Fibroblast of skin of right biceps (primary cell): ENCODE results near the gene SYPL1.

Experiments used
- DNase-seq: peaks from one replicate; pipeline ENCODE4 v3.0.0-alpha.2; 2013

Gene SYPL1

DNA sequence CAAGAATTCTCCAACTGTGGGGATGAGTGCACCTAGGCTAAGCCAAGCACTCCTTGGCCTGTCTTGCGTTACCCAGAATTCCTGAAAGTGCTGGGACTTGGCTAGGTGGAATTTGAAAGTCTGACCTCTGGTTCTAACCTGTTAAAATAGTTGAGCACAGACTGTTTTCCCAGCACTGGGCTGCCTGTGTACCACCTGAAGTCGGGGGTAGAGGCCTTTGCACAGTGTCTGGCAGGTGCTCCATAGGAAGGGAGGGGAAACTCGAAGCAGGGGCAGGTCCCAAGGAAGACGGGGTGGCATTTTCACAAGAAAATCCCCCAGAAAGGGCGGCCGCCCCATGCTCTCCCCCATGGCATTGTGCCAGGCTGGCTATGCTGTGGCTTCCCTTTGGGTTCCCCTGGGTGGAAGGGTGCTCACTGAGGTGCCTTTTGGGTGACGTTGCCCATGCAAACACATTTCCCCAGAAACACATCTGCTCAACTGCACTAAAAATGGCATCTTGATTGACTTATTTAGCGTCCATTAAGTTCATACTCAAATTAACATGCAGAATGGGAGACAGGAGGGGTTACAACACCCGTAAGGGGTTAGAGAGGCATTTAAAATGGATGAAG is 62.9 kb downstream of the SYPL1 start:
- no peak for DNase-seq

DNA sequence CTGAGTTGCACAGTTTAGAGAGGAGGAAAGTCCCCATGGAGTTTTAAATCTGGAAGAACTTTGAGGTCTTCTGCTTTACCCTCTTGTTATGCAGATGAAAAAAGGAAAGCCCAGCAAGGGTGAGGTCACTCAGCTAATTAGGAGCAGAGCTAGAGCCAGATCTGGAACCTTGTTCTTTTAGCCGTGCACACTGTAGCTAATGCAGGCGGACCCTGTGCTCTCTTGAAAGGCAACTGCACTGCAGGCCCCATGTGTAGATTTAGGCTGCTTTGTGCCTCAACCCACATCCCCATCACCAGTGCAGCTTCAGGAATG is 63.4 kb downstream of the SYPL1 start:
- no peak for DNase-seq

DNA sequence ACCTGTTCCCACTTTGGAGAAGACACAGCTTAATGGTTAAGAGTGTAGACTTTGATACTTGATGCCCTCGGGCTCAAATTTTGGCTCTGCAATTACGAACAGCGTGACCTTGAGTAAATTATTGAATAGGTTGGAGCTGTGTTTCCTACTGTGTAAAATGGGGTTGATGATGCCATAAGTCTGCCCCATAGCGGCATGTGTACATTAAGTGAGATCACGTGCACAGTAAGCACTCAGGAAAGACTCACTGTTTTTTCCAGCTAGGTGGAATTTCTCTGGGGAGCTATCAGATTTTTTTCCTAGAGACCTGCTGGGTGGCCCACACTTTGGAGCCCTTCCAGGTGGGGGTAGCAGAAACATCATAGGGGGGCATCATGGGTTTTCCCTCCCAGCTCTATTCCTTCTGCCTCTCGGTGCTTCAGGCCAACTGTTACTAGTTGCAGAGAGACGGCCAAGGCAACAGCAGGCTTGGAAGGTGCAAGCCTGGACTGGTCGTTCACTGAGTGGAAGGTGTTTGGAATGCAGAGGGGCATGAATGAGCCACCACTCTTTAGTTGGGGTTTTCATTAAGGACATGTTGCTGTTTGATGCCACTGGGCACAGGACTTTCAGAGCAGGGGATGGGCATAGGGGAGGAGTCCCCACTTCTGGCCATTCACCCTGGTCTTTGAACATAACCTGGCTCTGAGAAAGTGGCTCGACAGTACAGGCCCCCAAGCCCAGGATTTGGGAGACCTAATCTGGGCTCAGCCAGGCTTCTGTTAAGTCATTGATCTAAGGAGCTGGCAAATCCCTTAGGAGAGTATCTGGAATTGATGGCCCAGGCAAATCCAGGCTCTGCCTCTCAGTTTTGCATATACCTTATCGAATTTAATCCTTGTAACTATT is 64.0 kb downstream of the SYPL1 start:
- no peak for DNase-seq

DNA sequence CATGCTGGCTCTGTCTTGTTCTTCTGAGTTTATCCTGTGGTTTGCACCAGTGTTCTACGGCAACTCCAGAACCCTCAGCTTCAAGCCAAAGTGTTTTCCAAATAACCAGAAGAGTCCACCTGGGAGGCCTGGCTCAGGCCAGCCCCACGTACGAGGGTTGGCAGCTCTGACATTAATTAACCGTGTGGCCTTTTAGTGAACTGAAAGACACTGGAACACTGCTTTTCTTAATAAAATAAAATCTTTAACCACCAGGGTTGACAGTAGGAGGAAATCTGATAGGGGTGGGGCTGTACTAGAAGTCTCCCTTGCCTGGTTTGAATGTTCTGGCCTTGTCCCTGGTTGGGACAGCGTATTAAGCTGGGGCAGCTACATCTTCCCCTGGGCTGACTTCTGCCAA is 64.9 kb downstream of the SYPL1 start:
- no peak for DNase-seq

DNA sequence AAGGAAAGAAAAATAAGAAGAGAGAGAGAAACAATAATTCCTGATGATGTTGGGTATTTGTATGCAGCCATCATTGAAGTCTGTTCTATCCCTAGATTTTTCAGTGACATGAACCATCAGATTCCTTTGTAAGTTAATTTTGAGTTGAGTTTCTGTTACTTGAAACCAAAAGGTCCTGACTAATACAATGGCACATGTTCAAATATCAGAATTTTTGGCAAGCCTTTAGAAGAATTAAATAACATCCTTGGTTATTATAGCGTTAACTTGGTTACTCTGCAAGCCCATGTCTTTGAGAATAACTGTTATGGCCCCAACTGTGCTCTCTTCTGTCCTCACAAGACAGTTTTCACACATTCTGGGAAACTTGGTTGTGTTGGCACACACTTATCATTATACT is 66.5 kb downstream of the SYPL1 start:
- DNase-seq = peak; percentile 69

DNA sequence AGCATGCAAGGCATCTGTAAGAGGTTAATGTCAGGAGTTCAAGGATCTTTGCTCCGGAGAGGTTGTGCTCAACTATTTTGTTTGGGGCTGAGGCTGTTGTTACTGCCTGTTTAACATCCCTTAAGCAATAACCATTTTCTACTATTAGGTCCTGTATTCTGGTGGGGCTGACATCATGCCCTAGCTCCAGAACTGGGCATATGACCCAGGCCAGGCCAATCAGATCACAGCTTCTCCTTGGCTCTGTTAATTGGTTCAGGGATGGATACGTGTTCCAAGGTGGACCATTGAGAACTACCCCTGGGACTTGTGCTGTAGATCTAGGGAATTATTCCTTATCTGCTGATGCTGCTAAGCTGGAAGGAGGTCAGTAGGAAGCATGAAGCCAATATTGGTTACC is 67.0 kb downstream of the SYPL1 start:
- no peak for DNase-seq

DNA sequence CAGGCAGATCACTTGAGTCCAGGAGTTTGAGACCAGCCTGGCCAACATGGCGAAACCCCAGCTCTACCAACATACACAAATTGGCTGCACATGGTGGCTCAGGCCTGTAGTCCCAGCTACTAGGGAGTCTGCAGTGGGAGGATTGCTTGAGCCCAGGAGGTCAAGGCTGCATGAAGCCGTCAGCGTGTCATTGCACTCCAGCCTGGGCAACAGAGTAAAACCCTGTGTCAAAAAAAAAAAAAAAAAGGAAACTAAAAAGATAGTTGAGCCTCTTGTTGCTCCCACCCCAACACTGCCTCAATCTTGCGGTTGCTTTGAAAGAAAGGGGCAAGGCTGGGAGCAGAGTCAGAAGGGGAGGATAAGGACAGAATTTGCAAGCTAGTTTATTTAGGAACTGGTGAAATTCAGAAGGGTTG is 69.9 kb downstream of the SYPL1 start:
- DNase-seq = no peak

DNA sequence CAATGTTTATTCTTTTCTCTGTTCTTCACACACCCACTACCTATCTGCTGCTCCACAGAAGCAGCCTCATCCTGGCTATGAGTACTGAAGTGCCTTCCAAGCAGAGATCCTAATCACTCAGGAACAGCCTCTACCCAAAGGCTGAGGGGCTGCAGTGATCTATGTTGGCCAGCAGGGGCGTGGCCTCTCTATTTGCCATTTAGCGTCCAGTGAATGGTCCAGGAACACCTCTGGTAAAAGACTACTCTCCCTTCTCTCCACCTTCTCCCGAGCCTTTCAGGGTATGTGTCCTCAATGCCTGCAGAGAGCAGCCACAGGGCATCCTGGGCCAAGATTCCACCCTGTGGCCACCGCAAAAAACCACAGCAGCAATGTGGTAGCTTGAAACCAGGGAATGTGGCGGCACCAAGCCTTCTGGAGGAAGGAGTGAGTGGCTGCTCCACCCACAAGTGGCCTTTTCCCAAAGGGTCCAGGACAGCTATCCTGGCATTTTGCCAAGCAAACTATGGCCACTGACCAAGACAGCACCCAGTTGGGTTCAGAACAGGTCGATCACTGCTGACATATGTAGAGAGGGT is 70.9 kb downstream of the SYPL1 start:
- DNase-seq = peak; percentile 31
